Measurements from ENCODE around the gene PRKRIP1.

DNA sequence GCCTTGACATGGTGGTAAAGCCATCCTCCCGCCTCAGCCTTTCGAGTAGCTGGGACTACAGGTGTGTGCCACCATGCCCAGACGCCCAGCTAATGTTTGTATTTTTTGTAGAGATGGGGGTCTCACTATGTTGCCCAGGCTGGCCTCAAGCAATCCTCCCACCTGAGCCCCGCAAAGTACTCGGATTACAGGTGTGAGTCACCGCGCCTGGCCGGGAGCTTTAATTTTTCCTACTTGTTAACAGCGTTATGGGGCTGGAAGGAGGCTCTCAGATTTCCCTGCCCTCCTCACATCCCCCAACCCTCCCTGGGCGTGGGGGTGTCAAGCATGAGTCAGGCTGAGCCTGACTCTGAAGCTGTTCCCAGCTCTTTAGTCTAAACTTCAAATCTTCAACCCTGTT, 60.2 kb downstream of the PRKRIP1 start:
- TF ChIP-seq, protein P1, sequence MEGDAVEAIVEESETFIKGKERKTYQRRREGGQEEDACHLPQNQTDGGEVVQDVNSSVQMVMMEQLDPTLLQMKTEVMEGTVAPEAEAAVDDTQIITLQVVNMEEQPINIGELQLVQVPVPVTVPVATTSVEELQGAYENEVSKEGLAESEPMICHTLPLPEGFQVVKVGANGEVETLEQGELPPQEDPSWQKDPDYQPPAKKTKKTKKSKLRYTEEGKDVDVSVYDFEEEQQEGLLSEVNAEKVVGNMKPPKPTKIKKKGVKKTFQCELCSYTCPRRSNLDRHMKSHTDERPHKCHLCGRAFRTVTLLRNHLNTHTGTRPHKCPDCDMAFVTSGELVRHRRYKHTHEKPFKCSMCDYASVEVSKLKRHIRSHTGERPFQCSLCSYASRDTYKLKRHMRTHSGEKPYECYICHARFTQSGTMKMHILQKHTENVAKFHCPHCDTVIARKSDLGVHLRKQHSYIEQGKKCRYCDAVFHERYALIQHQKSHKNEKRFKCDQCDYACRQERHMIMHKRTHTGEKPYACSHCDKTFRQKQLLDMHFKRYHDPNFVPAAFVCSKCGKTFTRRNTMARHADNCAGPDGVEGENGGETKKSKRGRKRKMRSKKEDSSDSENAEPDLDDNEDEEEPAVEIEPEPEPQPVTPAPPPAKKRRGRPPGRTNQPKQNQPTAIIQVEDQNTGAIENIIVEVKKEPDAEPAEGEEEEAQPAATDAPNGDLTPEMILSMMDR (optimal IDR thresholded peaks at IDR 0.05 in 1 of 3, IDR thresholded peaks at IDR 0.05 in 1 of 3, conservative IDR thresholded peaks at IDR 0.05 in 1 of 3; ENCODE audit: extremely low read depth in 1 of 3, insufficient read depth in 2 of 3, low read length in 3 of 3), result no peak
- TF ChIP-seq EZH2 (IDR thresholded peaks at IDR 0.05; ENCODE audit: low read length), result no peak
